A673 (cell line): ENCODE results near the gene SUCLG2. TPM values are rescaled to one million over a fixed set of nuclear protein-coding genes. Genes with fewer than 3 reads are reported as not detected.

Experiments used
- BruUV-seq: library from RNA; stranded (reverse); fragments of 400-500 nt; replicated peaks from 2 replicates; lab custom pipeline; 2021; lab: Mats Ljungman, UMichigan
- CTCF ChIA-PET: fragments of 300-600 bp; sonication (Branson Sonifier 250); formaldehyde crosslinking; loops from one replicate; lab custom pipeline; 2022; ENCODE audit warnings: antibody characterized with exemption; lab: Charles Lee
- POLR2A ChIA-PET: fragments of 300-600 bp; sonication (Branson Sonifier 250); formaldehyde crosslinking; loops from one replicate; lab custom pipeline; 2022; ENCODE audit warnings: antibody characterized with exemption; ENCODE audit not compliant: low non-redundant PET; lab: Charles Lee
- DNase-seq: peaks from one replicate; pipeline ENCODE4 v3.0.0-alpha.2; 2015; ENCODE audit warnings: low spot score
- H3K27ac ChIP-seq: fragments of 200-600 bp; sonication (generic); 2 replicates; pipeline ENCODE4 v1.5.1; 2016; ENCODE audit warnings: mixed run types, low read depth, mild to moderate bottlenecking, mixed read lengths, antibody characterized with exemption, low read length; ENCODE audit not compliant: poor library complexity, severe bottlenecking
- H3K27me3 ChIP-seq: fragments of 200-600 bp; sonication (generic); replicated peaks from 2 replicates; pipeline ENCODE4 v1.6.1; 2017; ENCODE audit warnings: mixed run types, low read depth, mild to moderate bottlenecking, mixed read lengths, antibody characterized with exemption, low read length; ENCODE audit not compliant: insufficient read depth, poor library complexity
- H3K36me3 ChIP-seq: fragments of 200-600 bp; sonication (generic); 2 replicates; pipeline ENCODE4 v1.6.1; 2016; ENCODE audit warnings: mixed run types, mild to moderate bottlenecking, mixed read lengths, antibody characterized with exemption, low read length; ENCODE audit not compliant: insufficient read depth, poor library complexity, severe bottlenecking
- H3K4me1 ChIP-seq: fragments of 200-600 bp; sonication (generic); 2 replicates; pipeline ENCODE4 v1.6.1; 2017; ENCODE audit warnings: mixed run types, mild to moderate bottlenecking, mixed read lengths, antibody characterized with exemption, low read length; ENCODE audit not compliant: insufficient read depth, poor library complexity, severe bottlenecking
- H3K4me3 ChIP-seq: fragments of 200-600 bp; sonication (generic); 2 replicates; pipeline ENCODE4 v1.5.1; 2016; ENCODE audit warnings: low read depth, mixed run types, mild to moderate bottlenecking, mixed read lengths, low read length; ENCODE audit not compliant: poor library complexity, severe bottlenecking
- H3K9me3 ChIP-seq: fragments of 200-600 bp; sonication (generic); 2 replicates; pipeline ENCODE4 v1.6.1; 2016; ENCODE audit warnings: mixed run types, low read depth, mild to moderate bottlenecking, mixed read lengths, antibody characterized with exemption, low read length; ENCODE audit not compliant: poor library complexity, severe bottlenecking
- EZH2 ChIP-seq: fragments of 200-600 bp; sonication (generic); IDR thresholded peaks from 2 replicates; pipeline ENCODE4 v1.6.1; 2017; ENCODE audit warnings: borderline replicate concordance, low read depth, mild to moderate bottlenecking, mixed read lengths, antibody characterized with exemption, low read length; ENCODE audit not compliant: poor library complexity, severe bottlenecking
- intact Hi-C: fragments of 100-400 bp; cut with micrococcal nuclease; formaldehyde crosslinking; loops from one replicate; pipeline ENCODE4 v1.10.0; 2022; ENCODE audit not compliant: unreplicated experiment
- total RNA-seq: library from RNA; stranded (reverse); gene quantifications from 2 replicates; pipeline ENCODE4 v1.2.3, GENCODE V29; 2021
- TF ChIP-seq, protein P1 (sequence below): fragments of 300-800, 200-600 bp; sonication (generic); conservative IDR thresholded peaks from 2 replicates; pipeline ENCODE4 v1.5.1; 2017; ENCODE audit warnings: low read depth, mild to moderate bottlenecking, antibody characterized with exemption, low read length, moderate library complexity, mixed read lengths

SUCLG2 gene
- total RNA-seq, 1 experiment from 2014 or later: 7.4 TPM

DNA sequence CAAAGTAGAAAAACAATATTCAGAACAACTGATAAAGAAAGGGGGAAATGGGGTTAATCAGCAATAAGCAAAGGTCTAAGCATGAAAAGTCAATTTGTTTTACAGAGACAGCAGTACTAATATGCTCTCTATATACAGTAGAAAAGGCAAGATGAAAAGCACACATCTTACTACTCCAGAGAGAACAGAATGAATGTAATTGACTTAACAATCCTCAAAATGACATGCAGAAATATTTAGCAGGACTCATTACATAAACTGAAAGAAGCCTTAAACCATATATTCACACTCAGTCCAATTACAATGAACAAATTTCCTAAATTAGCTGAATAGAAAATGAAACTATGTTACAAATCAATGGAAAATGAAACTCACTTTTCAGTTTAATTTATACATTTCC is 319.8 kb downstream of the SUCLG2 start:
- Histone ChIP-seq H3K4me3 (no peak overlapping the region), H3K4me1 (no peaks in the 10 kb centered on the region), H3K9me3 (no peaks in the 10 kb centered on the region), H3K27me3 (no peaks in the 10 kb centered on the region), H3K27ac (no peak overlapping the region), H3K36me3 (no peaks in the 10 kb centered on the region)
- intact Hi-C loops: no loop called here
- no peak for TF ChIP-seq EZH2
- TF ChIP-seq, protein P1, sequence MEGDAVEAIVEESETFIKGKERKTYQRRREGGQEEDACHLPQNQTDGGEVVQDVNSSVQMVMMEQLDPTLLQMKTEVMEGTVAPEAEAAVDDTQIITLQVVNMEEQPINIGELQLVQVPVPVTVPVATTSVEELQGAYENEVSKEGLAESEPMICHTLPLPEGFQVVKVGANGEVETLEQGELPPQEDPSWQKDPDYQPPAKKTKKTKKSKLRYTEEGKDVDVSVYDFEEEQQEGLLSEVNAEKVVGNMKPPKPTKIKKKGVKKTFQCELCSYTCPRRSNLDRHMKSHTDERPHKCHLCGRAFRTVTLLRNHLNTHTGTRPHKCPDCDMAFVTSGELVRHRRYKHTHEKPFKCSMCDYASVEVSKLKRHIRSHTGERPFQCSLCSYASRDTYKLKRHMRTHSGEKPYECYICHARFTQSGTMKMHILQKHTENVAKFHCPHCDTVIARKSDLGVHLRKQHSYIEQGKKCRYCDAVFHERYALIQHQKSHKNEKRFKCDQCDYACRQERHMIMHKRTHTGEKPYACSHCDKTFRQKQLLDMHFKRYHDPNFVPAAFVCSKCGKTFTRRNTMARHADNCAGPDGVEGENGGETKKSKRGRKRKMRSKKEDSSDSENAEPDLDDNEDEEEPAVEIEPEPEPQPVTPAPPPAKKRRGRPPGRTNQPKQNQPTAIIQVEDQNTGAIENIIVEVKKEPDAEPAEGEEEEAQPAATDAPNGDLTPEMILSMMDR: no peak
- BruUV-seq: no TSS peak
- ChIA-PET CTCF (no interaction called here), POLR2A (no interaction called here)
- DNase-seq: no peak

DNA sequence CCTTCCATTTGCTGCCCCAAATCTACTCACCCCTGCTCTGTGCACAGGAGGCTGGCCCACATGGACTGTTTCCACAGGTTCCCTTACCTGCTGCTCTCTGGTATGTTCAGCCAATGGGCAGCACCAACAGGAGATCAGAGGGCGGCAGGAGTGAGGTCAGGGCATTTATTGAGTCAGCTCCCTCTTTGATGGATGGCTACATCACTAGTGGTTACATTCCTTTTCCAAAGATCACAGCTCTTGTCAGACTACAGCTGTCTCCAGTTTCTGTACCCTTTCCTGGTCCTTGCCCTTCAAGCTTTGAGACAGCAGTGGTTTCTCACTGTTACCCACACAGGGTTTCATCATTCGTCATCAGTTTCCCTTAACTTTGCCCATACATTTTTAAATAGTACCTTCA is 325.1 kb downstream of the SUCLG2 start:
- no TSS peak for BruUV-seq
- TF ChIP-seq, protein P1: no peak
- TF ChIP-seq EZH2: no peak
- CTCF ChIA-PET: no interaction called here

DNA sequence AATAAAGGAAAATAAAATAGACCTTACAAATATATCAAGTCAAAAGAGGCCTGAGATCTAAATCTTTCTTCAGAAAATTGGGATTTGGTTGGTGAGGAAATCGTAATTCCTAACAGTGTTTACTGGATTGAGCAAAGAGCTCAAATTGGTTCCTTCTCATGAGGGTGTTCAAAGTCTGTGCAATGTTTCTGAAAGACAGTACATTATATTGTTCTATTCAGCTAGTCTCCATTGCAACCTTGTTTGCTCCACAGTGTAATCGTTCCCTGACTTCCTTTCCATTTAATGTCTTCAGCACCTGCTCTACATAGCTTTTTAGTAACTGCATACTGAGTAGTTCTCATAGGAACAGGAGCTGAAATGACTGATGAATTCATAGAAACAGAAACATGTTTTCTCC is 326.8 kb downstream of the SUCLG2 start:
- no peak for TF ChIP-seq EZH2
- TF ChIP-seq, protein P1: no peak
- no peaks in the 10 kb centered on the region for H3K36me3 ChIP-seq
- no peak for DNase-seq
- CTCF ChIA-PET: no interaction called here
- POLR2A ChIA-PET: no interaction called here
- no peak overlapping the region for H3K27ac ChIP-seq
- H3K9me3 ChIP-seq: no peaks in the 10 kb centered on the region
- no peaks in the 10 kb centered on the region for H3K27me3 ChIP-seq
- intact Hi-C loops: no loop called here
- H3K4me3 ChIP-seq: no peak overlapping the region
- no TSS peak for BruUV-seq
- no peaks in the 10 kb centered on the region for H3K4me1 ChIP-seq

More for the DNA sequence above, 325.1 kb downstream of the SUCLG2 start:
- intact Hi-C loops: no loop called here
- no peak for DNase-seq
- Histone ChIP-seq H3K4me3 (no peak overlapping the region), H3K27ac (no peak overlapping the region), H3K27me3 (no peaks in the 10 kb centered on the region), H3K4me1 (no peaks in the 10 kb centered on the region), H3K36me3 (no peaks in the 10 kb centered on the region), H3K9me3 (no peaks in the 10 kb centered on the region)
- POLR2A ChIA-PET: no interaction called here
